Measurements from ENCODE around the gene STK32B. TPM values are rescaled to one million over a fixed set of nuclear protein-coding genes. Genes with fewer than 3 reads are reported as not detected.

STK32B gene
- total and polyA plus RNA-seq, 12 donors, result 0.16 to 6.8 (median 0.52) TPM

DNA sequence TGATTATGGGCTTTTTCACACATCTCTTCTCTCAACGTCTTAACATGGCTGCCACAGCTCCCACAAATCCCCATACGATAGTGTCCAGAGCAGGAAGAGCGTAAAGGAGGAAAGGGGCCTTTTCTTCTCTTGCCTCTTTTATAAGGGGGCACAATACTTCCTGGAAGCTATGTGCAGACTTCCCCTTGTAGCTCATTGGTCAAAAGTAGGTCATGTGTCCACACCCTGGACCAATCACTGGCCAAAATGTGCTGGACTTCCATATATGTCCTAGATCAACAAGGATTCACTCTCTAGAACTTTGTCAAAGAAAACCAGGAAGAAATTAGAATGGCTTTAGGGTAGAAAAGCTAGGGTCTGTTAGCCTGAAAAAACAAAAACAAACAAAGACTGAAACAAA, 26.7 kb downstream of the STK32B start:
- intact Hi-C loops (cut with DNase I), result no loop called here
- Histone ChIP-seq H3K27me3 (peaks cover 7% of the 10 kb centered on the region), H3K36me3 (replicated peaks in 1 of 2) (no peaks in the 10 kb centered on the region), H3K4me1 (replicated peaks in 1 of 2) (no peaks in the 10 kb centered on the region), H3K4me3 (no peak overlapping the region), H3K27ac (no peak overlapping the region), H3K9me3 (replicated peaks in 1 of 3) (peaks cover 0 to 10% (median 9%) of the 10 kb centered on the region in 3 donors)
- WGBS, 4 donors, result 59 to 88% (median 74%) methylated on average over 3 of the region's 3 CpGs
- TF ChIP-seq, protein P1, sequence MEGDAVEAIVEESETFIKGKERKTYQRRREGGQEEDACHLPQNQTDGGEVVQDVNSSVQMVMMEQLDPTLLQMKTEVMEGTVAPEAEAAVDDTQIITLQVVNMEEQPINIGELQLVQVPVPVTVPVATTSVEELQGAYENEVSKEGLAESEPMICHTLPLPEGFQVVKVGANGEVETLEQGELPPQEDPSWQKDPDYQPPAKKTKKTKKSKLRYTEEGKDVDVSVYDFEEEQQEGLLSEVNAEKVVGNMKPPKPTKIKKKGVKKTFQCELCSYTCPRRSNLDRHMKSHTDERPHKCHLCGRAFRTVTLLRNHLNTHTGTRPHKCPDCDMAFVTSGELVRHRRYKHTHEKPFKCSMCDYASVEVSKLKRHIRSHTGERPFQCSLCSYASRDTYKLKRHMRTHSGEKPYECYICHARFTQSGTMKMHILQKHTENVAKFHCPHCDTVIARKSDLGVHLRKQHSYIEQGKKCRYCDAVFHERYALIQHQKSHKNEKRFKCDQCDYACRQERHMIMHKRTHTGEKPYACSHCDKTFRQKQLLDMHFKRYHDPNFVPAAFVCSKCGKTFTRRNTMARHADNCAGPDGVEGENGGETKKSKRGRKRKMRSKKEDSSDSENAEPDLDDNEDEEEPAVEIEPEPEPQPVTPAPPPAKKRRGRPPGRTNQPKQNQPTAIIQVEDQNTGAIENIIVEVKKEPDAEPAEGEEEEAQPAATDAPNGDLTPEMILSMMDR (IDR thresholded peaks at IDR 0.05), result no peak
- TF ChIP-seq POLR2A (IDR thresholded peaks at IDR 0.05), result no peak
- DNase-seq, result no peak

- Histone ChIP-seq H3K27me3 (peaks cover 7% of the 10 kb centered on the region), H3K9me3 (replicated peaks in 1 of 3) (peaks cover 0 to 10% (median 9%) of the 10 kb centered on the region in 3 donors), H3K36me3 (replicated peaks in 1 of 2) (no peaks in the 10 kb centered on the region), H3K4me3 (no peak overlapping the region), H3K4me1 (replicated peaks in 1 of 2) (no peaks in the 10 kb centered on the region), H3K27ac (no peak overlapping the region)
- no peak for DNase-seq
- TF ChIP-seq, protein P1 (IDR thresholded peaks at IDR 0.05), result no peak
- no peak for TF ChIP-seq POLR2A (IDR thresholded peaks at IDR 0.05)
- intact Hi-C loops (cut with DNase I), result no loop called here
Observed at GRCh38 chr4:5079581-5079980, 28.3 kb downstream of the STK32B start.

GRCh38 chr4:5081441-5081999, 30.2 kb downstream of the STK32B start:
- no peak for TF ChIP-seq POLR2A (IDR thresholded peaks at IDR 0.05)
- TF ChIP-seq, protein P1 (IDR thresholded peaks at IDR 0.05), result no peak
- no peak overlapping the region for H3K4me3 ChIP-seq
- WGBS, 4 donors, result 52 to 72% (median 71%) methylated on average over 2 of the region's 2 CpGs
- no peak overlapping the region for H3K27ac ChIP-seq
- no peaks in the 10 kb centered on the region for H3K4me1 ChIP-seq (replicated peaks in 1 of 2)
- peaks cover 0 to 10% (median 9%) of the 10 kb centered on the region in 3 donors for H3K9me3 ChIP-seq (replicated peaks in 1 of 3)
- DNase-seq, result no peak
- H3K27me3 ChIP-seq, result no peaks in the 10 kb centered on the region
- no peaks in the 10 kb centered on the region for H3K36me3 ChIP-seq (replicated peaks in 1 of 2)
- intact Hi-C loops (cut with DNase I), result loop anchor here in 1 of 2 donors (10.0 kb wide), 1 partner anchor 297 kb away; no protein-coding TSS in a partner anchor

- WGBS, 4 donors, result 67 to 77% (median 70%) methylated on average over 2 of the region's 2 CpGs
- TF ChIP-seq POLR2A (IDR thresholded peaks at IDR 0.05), result no peak
- TF ChIP-seq, protein P1 (IDR thresholded peaks at IDR 0.05), result no peak
- H3K9me3 ChIP-seq (replicated peaks in 1 of 3), result peaks cover 0 to 10% (median 9%) of the 10 kb centered on the region in 3 donors
- no peak overlapping the region for H3K27ac ChIP-seq
- no peak for DNase-seq
- no peaks in the 10 kb centered on the region for H3K27me3 ChIP-seq
- intact Hi-C loops (cut with DNase I), result loop anchor here in 1 of 2 donors (10.0 kb wide), 1 partner anchor 298 kb away; no protein-coding TSS in a partner anchor
- no peak overlapping the region for H3K4me3 ChIP-seq
- H3K36me3 ChIP-seq (replicated peaks in 1 of 2), result no peaks in the 10 kb centered on the region
- H3K4me1 ChIP-seq (replicated peaks in 1 of 2), result no peaks in the 10 kb centered on the region
Observed at GRCh38 chr4:5082376-5082775, 31.1 kb downstream of the STK32B start.
